ENCODE data around the gene MREG. TPM values are rescaled to one million over a fixed set of nuclear protein-coding genes. Genes with fewer than 3 reads are reported as not detected.
"Not testable (repeated sequence)": the region's sequence is repeated elsewhere in the genome, so short reads cannot be mapped to it uniquely, and the experiment has no call there.

MREG gene
- total RNA-seq, 1 experiment from 2014 or later, result 4.6 TPM

GRCh38 chr2:215988556-215989207, 24.7 kb downstream of the MREG start:
- not testable (repeated sequence) for DNase-seq (ENCODE audit: low read depth)

- DNase-seq (ENCODE audit: low read depth), result no peak
Observed at GRCh38 chr2:215985257-215985656, 28.1 kb downstream of the MREG start.

- no peak for DNase-seq (ENCODE audit: low read depth)
Observed at GRCh38 chr2:215984661-215985060, 28.7 kb downstream of the MREG start.

GRCh38 chr2:215983581-215984351, 29.6 kb downstream of the MREG start:
- peak; percentile 41 for DNase-seq (ENCODE audit: low read depth)

- DNase-seq (ENCODE audit: low read depth), result peak; percentile 89
Observed at GRCh38 chr2:215982465-215982875, 30.9 kb downstream of the MREG start.

GRCh38 chr2:215981115-215981514, 32.2 kb downstream of the MREG start:
- DNase-seq (ENCODE audit: low read depth), result no peak

- DNase-seq (ENCODE audit: low read depth), result no peak
Observed at GRCh38 chr2:215979620-215980019, 33.7 kb downstream of the MREG start.

- no peak for DNase-seq (ENCODE audit: low read depth)
Observed at GRCh38 chr2:215974700-215975429, 38.5 kb downstream of the MREG start.

- peak; percentile 44 for DNase-seq (ENCODE audit: low read depth)
Observed at GRCh38 chr2:215973954-215974699, 39.2 kb downstream of the MREG start.

GRCh38 chr2:215973145-215973792, 40.1 kb downstream of the MREG start:
- no peak for DNase-seq (ENCODE audit: low read depth)

- DNase-seq (ENCODE audit: low read depth), result no peak
Observed at GRCh38 chr2:215971671-215972070, 41.7 kb downstream of the MREG start.

- not testable (repeated sequence) for DNase-seq (ENCODE audit: low read depth)
Observed at GRCh38 chr2:215970894-215971293, 42.5 kb downstream of the MREG start.

GRCh38 chr2:215970425-215970824, 42.9 kb downstream of the MREG start:
- no peak for DNase-seq (ENCODE audit: low read depth)

GRCh38 chr2:215969131-215969841, 44.1 kb downstream of the MREG start:
- peak; percentile 78 for DNase-seq (ENCODE audit: low read depth)

- DNase-seq (ENCODE audit: low read depth), result no peak
Observed at GRCh38 chr2:215968499-215968898, 44.9 kb downstream of the MREG start.

- DNase-seq (ENCODE audit: low read depth), result peak; percentile 21
Observed at GRCh38 chr2:215967590-215968378, 45.6 kb downstream of the MREG start.

- peak; percentile 33 for DNase-seq (ENCODE audit: low read depth)
Observed at GRCh38 chr2:215966951-215967350, 46.4 kb downstream of the MREG start.

- no peak for DNase-seq (ENCODE audit: low read depth)
Observed at GRCh38 chr2:215966274-215966673, 47.1 kb downstream of the MREG start.

- DNase-seq (ENCODE audit: low read depth), result no peak
Observed at GRCh38 chr2:215965532-215966165, 47.7 kb downstream of the MREG start.
